HG02938 (cell line): ENCODE measurements around the gene TGM2.
"Not testable (repeated sequence)": the region's sequence is repeated elsewhere in the genome, so short reads cannot be mapped to it uniquely, and the experiment has no call there.

ENCODE experiments used
- ATAC-seq: cut with Tn5 transposase; IDR thresholded peaks from one replicate; pipeline ENCODE4 v1.9.1; 2021; ENCODE audit warnings: mild to moderate bottlenecking, moderate library complexity; ENCODE audit not compliant: unreplicated experiment

The TGM2 gene

DNA sequence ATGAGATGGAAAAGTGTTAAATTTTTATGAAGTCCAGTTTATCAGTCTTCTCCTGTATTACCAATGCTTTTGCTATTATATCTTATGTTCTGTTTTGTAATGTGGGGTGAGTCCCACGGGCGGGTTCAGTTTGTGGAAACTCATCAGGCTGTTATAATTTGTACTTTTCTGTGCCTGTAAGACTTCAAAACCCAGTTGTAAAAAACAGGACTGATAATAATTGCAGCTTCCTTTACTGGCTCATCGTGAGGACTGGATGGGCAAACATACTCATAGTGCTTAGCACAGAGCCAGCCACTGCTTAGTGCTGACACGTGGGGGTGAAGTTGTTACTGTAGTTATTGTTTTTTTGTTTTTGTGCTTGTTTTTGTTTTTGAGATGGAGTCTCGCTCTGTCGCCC, 45.6 kb downstream of the TGM2 start:
- ATAC-seq: no peak

GRCh38 chr20:38117635-38118034, 47.4 kb downstream of the TGM2 start:
- no peak for ATAC-seq

DNA sequence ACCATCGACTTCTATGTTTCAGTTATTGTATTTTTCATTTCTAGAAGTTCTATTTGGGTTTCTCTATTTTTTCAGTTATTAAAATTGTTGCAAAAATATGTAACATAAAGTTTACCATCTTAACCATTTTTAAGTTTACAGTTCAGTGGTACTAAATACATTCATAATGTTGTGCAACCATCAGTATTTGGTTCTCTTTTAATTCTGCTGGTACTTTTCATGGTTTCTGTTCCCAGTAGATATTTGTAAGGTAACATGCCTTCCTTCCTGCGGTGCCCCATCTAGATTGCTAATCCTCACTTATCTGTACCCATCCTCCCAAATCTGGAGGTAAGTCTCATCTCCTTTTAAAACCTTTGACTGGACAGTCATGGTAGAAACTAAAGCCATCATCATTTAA, 47.9 kb downstream of the TGM2 start:
- no peak for ATAC-seq

DNA sequence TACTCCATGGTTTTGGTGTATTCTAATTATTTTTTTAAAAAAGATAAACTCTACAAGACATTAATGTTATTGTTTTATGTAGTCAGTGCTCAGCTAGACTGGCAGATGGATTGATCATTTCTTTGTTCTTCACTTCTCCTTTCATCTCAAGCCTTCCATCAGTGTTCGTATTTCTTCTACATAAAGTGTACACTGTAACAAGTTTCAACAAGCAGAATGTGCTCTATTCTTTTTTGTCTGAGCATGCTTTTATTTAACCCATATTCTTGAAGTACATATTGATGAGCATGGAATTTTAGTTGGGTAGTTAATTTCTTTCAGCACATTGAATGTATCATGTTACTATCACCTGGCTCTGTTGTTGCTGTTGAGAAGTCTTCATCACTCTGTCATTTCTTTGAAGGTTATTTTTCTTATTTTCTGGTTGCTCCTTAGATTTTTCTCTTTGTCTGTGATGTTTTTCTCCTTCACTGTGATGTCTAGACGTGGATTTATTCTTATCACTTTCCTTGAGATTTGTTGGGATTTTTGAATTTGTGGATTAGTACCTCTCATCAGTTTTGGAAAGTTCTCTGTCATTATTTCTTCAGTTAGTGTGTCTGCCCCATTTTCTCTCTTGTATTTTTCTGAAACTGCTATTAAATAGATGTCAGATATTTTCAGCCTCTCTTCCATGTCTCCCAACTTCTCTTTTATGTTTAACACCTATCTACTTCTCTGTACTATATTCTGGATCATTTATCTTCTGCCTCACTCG, 48.5 kb downstream of the TGM2 start:
- no peak for ATAC-seq

DNA sequence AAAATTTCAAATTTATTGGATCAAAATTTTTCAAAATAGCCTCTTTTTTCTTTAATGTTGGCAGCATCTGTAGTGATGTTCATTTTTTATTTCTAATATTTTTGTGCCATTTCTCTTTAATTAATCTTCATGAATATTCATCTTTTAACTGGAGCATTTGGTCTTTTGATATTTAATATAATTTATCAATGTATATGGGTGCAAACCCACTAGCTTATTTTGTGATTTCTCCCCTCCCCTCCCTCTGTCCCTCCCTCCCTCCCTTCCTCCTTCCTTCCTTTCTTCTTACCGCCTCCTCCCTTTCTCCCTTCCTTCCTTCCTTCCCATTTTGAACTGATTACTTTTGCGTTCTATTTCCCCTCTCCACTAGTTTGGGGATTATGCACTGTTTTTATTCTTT, 49.2 kb downstream of the TGM2 start:
- ATAC-seq: no peak

- no peak for ATAC-seq
Observed at GRCh38 chr20:38115205-38115604, 49.9 kb downstream of the TGM2 start.

DNA sequence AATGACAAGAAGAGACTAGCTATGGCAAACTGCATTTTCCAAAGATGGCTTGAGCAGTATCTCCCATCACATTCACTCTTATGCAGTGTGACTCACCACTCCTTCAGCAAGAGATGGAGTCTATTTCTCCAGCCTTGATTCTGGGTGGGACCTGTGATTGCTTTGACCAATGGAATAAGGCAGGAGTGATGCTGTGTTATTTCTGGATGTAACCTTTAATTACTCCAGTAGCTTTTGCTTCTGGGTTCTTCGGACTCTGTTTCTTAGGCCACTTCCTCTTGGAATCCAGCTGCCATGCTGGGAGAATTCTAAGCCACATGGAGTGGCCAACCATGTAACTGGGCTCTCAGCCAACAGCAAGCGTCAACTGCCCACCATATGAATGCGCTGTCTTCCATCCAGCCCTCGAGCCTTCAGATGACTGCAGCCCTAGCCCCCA, 50.7 kb downstream of the TGM2 start:
- ATAC-seq: no peak

DNA sequence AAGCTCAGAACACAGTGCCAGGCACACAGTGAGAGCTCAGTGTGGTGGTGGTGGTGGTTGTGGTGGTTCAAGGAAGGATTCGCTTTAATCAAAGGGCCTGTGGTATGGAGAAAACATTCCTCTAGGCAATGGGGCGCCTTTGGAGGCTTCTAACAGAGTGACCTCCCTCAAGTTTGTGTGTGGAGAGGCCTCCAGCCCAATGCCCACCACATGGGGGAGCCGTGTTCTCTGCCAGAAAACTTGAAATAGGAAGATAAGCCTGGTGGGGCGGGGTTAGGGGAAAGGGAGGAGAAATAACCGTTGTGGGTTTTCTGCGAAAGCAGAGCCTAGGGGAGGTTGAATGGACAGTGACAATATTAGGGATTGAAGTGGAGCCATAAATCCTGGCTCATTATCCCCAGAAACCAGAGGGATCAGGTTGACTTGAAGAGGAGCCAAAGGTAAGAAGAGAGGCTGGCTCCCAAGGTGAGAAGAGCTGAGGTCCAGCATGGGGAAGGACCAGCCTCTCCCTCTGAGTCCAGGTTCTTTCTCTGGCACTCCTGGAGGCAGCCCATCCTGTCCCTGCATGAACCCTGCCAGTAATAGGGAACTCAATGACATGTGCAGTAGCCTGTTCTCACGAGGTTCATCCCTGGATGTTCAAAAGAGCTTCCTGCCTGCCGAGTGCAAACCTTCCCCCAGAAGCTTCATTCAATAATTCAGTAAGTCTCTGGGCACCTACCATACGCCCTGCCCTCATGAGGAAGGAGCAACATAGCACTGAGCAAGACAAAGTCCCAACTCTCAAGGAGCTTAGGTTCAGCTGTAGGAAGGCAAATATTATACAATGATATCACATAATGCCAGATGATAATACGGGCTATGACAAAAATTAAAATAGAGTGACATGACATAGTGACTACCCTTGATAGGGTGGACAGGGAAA, 51.4 kb downstream of the TGM2 start:
- no peak for ATAC-seq

GRCh38 chr20:38112930-38113294, 52.2 kb downstream of the TGM2 start:
- ATAC-seq: no peak

DNA sequence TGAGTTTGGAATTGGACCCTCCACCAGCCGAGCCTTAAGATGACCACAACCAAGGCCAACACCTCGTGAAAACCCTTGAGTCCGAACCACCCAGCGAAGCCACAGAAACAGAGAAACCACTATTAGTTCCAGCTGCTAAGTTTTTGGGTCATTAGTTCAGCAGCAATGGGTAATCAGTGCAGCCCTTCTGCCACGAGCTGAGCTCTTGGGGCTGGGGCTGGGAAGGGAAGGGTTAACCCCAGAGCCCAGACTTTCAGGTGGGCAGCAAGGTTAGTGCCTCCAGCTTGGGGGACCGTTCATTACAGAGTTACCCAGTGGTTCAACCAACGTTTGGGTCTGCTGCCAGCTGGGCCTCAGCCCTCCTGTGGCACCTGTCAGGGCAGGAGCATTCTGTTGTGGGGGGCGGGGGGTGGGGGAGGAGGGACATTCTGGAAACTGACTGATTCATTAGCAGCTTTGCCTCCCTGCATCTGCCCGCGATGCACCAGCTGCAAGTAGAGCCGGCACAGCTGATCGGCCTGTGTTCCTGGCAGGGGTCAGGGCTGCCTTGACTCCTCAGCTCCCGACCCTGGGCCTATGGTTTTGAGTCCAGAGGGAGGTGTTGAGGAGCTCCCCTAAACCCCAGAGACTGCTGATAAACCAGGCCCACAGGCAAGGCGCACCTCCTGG, 52.7 kb downstream of the TGM2 start:
- ATAC-seq: no peak

GRCh38 chr20:38111366-38112232, 53.5 kb downstream of the TGM2 start:
- ATAC-seq: no peak

- ATAC-seq: no peak
Observed at GRCh38 chr20:38110525-38111178, 54.4 kb downstream of the TGM2 start.

- no peak for ATAC-seq
Observed at GRCh38 chr20:38109591-38110524, 55.2 kb downstream of the TGM2 start.

DNA sequence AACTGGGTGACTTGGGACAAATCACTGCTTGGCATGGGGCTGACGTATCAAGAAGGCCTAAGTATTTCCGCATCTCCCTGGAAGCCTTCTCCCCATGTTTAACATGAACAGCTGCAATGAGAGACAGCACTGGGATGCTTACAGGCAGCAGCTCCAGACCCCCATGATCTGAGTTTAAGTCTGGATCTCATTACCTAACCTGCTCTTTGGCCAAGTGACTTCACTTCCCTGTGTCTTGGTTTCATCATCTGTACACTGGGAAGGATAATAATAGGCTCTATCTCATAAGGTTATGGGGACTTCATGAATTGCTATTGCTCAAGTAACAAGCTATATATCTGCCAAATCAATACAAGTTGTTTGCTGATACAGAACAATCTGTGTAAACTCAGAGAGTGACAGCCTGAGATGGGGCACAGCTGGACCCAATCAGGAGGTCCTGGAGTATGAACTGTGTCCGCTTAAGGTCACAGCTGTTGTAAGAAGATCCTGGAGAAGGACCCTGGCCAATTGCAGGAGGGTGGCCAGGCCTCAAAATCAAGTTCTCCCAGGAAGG, 56.0 kb downstream of the TGM2 start:
- ATAC-seq: no peak

GRCh38 chr20:38108438-38108985, 56.6 kb downstream of the TGM2 start:
- ATAC-seq: no peak

DNA sequence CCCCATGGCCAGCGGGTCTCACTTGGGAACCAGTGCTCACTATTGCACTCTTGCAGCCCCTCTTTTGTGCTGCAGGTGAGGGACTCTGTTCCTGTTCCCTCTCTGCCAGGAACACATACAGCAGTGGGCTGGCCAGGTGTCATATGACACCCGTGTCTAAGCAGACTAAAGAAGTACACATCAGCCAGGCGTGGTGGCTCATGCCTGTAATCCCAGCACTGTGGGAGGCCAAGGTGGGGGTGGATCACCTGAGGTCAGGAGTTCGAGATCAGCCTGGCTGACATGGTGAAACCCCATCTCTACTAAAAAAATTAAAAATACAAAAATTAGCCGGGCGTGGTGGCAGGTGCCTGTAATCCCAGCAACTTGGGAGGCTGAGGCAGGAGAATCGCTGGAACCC, 57.2 kb downstream of the TGM2 start:
- ATAC-seq: not testable (repeated sequence)

- not testable (repeated sequence) for ATAC-seq
Observed at GRCh38 chr20:38107386-38107785, 57.7 kb downstream of the TGM2 start.

DNA sequence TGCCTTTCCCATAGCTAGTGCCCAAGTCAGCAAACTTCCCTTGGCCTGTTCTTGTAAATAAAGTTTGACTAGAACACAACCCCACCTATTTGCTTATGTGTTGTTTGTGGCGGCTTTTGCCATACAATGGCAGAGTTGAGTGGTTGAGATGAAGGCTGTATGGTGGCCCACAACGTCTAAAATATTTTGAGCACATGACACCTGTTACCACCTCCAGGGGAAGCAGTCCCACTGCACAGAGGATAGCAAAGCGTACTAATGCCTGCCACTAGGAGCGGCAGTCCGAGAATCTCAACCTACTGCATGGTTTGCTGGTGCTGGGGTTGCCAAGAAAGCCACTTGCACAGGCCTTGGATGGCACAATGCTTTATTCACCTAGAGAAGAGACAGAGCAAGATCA, 58.6 kb downstream of the TGM2 start:
- no peak for ATAC-seq
